ENCODE data around the gene RABGAP1L. TPM values are rescaled to one million over a fixed set of nuclear protein-coding genes. Genes with fewer than 3 reads are reported as not detected.

Gene RABGAP1L
- total RNA-seq, 2 experiments from 2014 or later = 59.8 to 67.6 TPM

- peaks cover 64% of the 10 kb centered on the region for H3K36me3 ChIP-seq (ENCODE audit: insufficient read depth, low read length)
Measured at GRCh38 chr1:174976436-174977108, 817.3 kb downstream of the RABGAP1L start.

GRCh38 chr1:174982971-174983689 is 823.8 kb downstream of the RABGAP1L start:
- peaks cover 84% of the 10 kb centered on the region for H3K36me3 Mint-ChIP-seq (ENCODE audit: low read depth)
- CTCF ChIA-PET = interaction anchor here (0.7 to 4.1 kb wide), 19 partner anchors 10 to 215 kb away, joined by 3 to 22 read pairs (median 3); partner anchors contain the start of gene MRPS14
- H3K4me3 ChIP-seq (ENCODE audit: low read length) = no peak overlapping the region
- intact Hi-C loops (cut with DNase I, micrococcal nuclease) = loop anchor here (1.0 to 5.0 kb wide), 4 partner anchors 14 to 213 kb away; no protein-coding TSS in a partner anchor
- TF ChIP-seq CTCF (IDR thresholded peaks at IDR 0.05) = peak; percentile 78
- peak; percentile 41 for ATAC-seq (ENCODE audit: poor library complexity)
- no peaks in the 10 kb centered on the region for H3K9me3 ChIP-seq (ENCODE audit: control insufficient read depth in 1 of 2, insufficient read depth in 1 of 2, low read length in 2 of 2)
- H3K9me3 Mint-ChIP-seq = no peaks in the 10 kb centered on the region
- peaks cover 3% of the 10 kb centered on the region for H3K4me1 ChIP-seq (ENCODE audit: insufficient read depth, low read length)
- peak overlapping the region; percentile 75 for H3K27ac Mint-ChIP-seq
- peak in 8 of 14 experiments; percentile 25 to 81 (median 52) for DNase-seq
- H3K27me3 ChIP-seq (ENCODE audit: control insufficient read depth in 1 of 2, insufficient read depth in 2 of 2, low read length in 2 of 2) = no peaks in the 10 kb centered on the region
- no peak overlapping the region for H3K27ac ChIP-seq (ENCODE audit: low read depth in 1 of 2, low read length in 2 of 2)
- peaks cover 45% of the 10 kb centered on the region for H3K4me1 Mint-ChIP-seq (ENCODE audit: low read depth)
- no peaks in the 10 kb centered on the region for H3K27me3 Mint-ChIP-seq
- POLR2A ChIA-PET = interaction anchor here (0.8 to 5.8 kb wide), 7 partner anchors 13 to 183 kb away, joined by 3 to 55 read pairs (median 17); partner anchors contain the start of gene CACYBP
- H3K36me3 ChIP-seq (ENCODE audit: insufficient read depth, low read length) = peaks cover 51% of the 10 kb centered on the region
- no peak overlapping the region for H3K4me3 Mint-ChIP-seq

More at GRCh38 chr1:174976436-174977108, 817.3 kb downstream of the RABGAP1L start:
- no peaks in the 10 kb centered on the region for H3K27me3 ChIP-seq (ENCODE audit: control insufficient read depth in 1 of 2, insufficient read depth in 2 of 2, low read length in 2 of 2)
- Mint-ChIP-seq H3K4me3 (no peak overlapping the region), H3K27me3 (no peaks in the 10 kb centered on the region), H3K9me3 (no peaks in the 10 kb centered on the region), H3K27ac (no peak overlapping the region), H3K36me3 (ENCODE audit: low read depth) (peaks cover 79% of the 10 kb centered on the region), H3K4me1 (ENCODE audit: low read depth) (peaks cover 47% of the 10 kb centered on the region)
- ATAC-seq (ENCODE audit: poor library complexity) (no peak), DNase-seq (peak in 1 of 14 experiments; percentile 31)
- no peak overlapping the region for H3K27ac ChIP-seq (ENCODE audit: low read depth in 1 of 2, low read length in 2 of 2)
- TF ChIP-seq CTCF (IDR thresholded peaks at IDR 0.05) = no peak
- ChIA-PET POLR2A (interaction anchor here (1.5 to 4.6 kb wide), 4 partner anchors 7 to 22 kb away, joined by 6 to 31 read pairs (median 8); no protein-coding TSS in a partner anchor), CTCF (interaction anchor here (0.8 kb wide), 1 partner anchor 12 kb away, joined by 3 read pairs; no protein-coding TSS in a partner anchor)
- no peaks in the 10 kb centered on the region for H3K9me3 ChIP-seq (ENCODE audit: control insufficient read depth in 1 of 2, insufficient read depth in 1 of 2, low read length in 2 of 2)
- intact Hi-C loops (cut with DNase I, micrococcal nuclease) = loop anchor here in 1 of 2 experiments (5.0 kb wide), 1 partner anchor 39 kb away; no protein-coding TSS in a partner anchor
- H3K4me3 ChIP-seq (ENCODE audit: low read length) = no peak overlapping the region
- H3K4me1 ChIP-seq (ENCODE audit: insufficient read depth, low read length) = peaks cover 16% of the 10 kb centered on the region

GRCh38 chr1:174984952-174985351 is 825.6 kb downstream of the RABGAP1L start:
- ATAC-seq (ENCODE audit: poor library complexity) (no peak), DNase-seq (no peak)
- no peaks in the 10 kb centered on the region for H3K27me3 Mint-ChIP-seq
- TF ChIP-seq CTCF (IDR thresholded peaks at IDR 0.05) = no peak
- H3K4me1 Mint-ChIP-seq (ENCODE audit: low read depth) = peaks cover 56% of the 10 kb centered on the region
- no peak overlapping the region for H3K27ac ChIP-seq (ENCODE audit: low read depth in 1 of 2, low read length in 2 of 2)
- ChIA-PET CTCF (interaction anchor here (0.9 to 4.1 kb wide), 2 partner anchors 11 to 14 kb away, joined by 4 to 16 read pairs; no protein-coding TSS in a partner anchor), POLR2A (interaction anchor here (0.9 to 5.8 kb wide), 7 partner anchors 14 to 185 kb away, joined by 3 to 55 read pairs (median 7); partner anchors contain the start of genes CACYBP and MRPS14)
- no peaks in the 10 kb centered on the region for H3K9me3 ChIP-seq (ENCODE audit: control insufficient read depth in 1 of 2, insufficient read depth in 1 of 2, low read length in 2 of 2)
- peaks cover 77% of the 10 kb centered on the region for H3K36me3 Mint-ChIP-seq (ENCODE audit: low read depth)
- H3K4me1 ChIP-seq (ENCODE audit: insufficient read depth, low read length) = peaks cover 8% of the 10 kb centered on the region
- no peak overlapping the region for H3K4me3 Mint-ChIP-seq
- H3K27ac Mint-ChIP-seq = no peak overlapping the region
- no peaks in the 10 kb centered on the region for H3K27me3 ChIP-seq (ENCODE audit: control insufficient read depth in 1 of 2, insufficient read depth in 2 of 2, low read length in 2 of 2)
- H3K36me3 ChIP-seq (ENCODE audit: insufficient read depth, low read length) = peaks cover 39% of the 10 kb centered on the region
- intact Hi-C loops (cut with DNase I, micrococcal nuclease) = loop anchor here in 1 of 2 experiments (5.0 kb wide), 1 partner anchor 103 kb away; no protein-coding TSS in a partner anchor
- H3K4me3 ChIP-seq (ENCODE audit: low read length) = no peak overlapping the region
- no peaks in the 10 kb centered on the region for H3K9me3 Mint-ChIP-seq

Data from CD4-positive, alpha-beta T cell (primary cell).